ENCODE data around the gene GRAMD1A.
"Not testable (repeated sequence)": the region's sequence is repeated elsewhere in the genome, so short reads cannot be mapped to it uniquely, and the experiment has no call there.

GRAMD1A gene

GRCh38 chr19:35021596-35021995 lies 21.5 kb downstream of the GRAMD1A start:
- no peak for DNase-seq

- no peak for DNase-seq
These were observed 22.3 kb downstream of the GRAMD1A start for GRCh38 chr19:35022460-35022859.

DNA sequence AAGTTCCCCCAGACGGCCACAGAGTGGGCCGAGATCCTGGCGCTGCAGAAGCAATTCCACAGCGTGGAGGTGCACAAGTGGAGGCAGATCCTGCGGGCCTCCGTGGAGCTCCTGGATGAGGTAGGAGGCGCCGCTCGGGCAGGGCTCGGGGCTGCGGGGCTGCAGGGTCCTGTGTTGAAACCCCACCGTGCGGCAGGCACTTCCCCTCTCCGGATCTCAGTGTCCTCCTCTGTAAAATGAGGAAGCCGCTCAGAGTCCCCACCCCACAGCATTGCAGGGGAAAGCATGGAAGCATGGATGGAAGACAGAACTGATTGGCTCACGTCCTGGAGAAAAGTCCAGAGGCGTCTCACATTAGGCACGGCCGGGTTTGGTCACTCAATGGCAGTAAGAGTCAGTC lies 23.3 kb downstream of the GRAMD1A start:
- DNase-seq = no peak

- no peak for DNase-seq
These were observed 24.0 kb downstream of the GRAMD1A start for GRCh38 chr19:35024095-35024494.

DNA sequence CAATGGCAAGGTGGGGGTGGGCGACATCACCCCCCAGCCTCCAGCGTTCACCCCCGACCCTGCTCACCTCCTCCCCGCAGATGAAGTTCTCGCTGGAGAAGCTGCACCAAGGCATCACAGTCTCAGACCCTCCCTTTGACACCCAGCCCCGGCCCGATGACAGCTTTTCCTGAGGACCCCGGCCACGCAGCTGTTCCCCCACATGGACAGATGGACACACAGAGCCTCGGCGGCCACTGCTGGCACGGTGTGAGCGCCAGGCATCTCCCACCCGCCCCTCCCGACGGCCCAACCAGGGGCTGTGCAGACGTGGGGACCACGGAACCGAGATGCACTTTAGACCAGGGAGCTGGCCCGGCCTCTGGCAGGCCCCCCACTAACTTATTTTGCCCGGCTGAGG lies 25.8 kb downstream of the GRAMD1A start:
- no peak for DNase-seq

DNA sequence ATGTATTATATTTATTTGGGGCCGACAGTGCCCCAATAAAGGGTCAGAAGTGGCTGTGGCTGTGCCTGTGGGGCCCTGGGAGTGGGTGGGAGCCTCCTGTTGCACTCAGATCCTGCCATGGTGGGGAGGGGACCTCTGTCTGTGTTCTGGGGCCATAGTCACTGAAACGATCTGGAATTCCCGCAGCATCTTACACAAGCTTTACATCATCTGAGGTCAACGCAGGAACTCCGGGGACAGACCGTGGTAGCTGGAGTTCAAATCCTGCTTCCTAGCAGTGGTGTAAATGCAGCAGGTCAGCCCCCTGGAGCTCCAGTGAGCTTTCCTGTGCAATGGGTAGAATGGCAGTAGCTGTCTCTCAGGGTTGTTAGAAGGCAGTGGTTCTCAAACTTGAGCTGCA lies 26.3 kb downstream of the GRAMD1A start:
- no peak for DNase-seq

DNA sequence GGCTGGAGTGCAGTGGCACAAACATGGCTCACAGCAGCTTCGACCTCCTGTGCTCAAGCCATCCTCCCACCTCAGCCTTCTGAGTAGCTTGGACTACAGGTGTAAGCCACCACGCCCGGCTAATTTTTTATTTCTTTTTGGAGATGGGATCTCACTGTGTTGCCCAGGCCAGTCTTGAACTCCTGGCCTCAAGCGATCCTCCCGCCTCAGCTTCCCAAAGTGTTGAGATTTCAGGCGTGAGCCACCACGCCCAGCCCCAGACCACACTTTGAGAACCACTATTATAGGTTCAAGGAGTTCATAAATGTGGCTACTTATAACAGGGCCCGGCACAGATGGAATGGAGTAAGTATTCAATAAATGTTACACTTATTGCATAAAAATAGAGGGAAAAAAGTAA lies 26.9 kb downstream of the GRAMD1A start:
- no peak for DNase-seq

GRCh38 chr19:35027851-35028599 lies 27.9 kb downstream of the GRAMD1A start:
- no peak for DNase-seq

DNA sequence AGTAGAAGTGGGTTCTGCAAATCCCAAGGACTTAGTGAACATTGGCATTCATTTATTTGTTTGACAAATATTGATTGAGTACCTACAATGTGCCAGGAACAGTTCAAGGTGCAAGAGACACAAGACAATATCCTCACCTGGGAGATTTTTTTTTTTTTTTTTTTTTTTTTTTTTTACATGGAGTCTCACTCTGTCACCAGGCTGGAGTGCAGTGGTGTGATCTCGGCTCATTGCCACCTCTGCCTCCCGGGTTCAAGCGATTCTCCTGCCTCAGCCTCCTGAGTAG lies 28.4 kb downstream of the GRAMD1A start:
- not testable (repeated sequence) for DNase-seq

- not testable (repeated sequence) for DNase-seq
These were observed 29.2 kb downstream of the GRAMD1A start for GRCh38 chr19:35029275-35029736.

DNA sequence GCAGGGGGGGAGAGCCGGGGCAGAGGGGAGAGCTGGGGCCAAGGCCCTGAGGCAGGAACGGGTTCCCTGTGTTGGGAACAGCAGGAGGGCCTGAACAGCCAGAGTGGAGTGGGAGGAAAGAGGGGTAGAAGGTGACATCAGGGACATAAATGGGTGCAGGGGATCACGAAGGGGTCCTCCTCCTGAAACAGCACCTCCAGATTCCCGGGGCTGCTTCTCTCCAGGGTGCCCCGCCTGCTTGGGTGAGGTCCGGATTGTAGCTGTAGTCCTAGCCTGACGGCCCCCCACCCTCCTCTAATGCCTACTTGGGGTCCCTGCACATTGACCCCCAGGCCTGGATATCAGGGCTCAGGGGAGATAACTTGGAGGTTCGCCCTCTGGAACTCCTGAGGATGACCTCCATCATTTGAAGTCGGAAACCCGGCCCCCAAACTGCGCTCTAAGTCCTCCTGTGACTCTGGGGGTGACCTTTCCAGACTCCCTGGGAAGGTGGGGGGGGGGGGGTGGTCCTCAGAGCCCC lies 29.7 kb downstream of the GRAMD1A start:
- no peak for DNase-seq

DNA sequence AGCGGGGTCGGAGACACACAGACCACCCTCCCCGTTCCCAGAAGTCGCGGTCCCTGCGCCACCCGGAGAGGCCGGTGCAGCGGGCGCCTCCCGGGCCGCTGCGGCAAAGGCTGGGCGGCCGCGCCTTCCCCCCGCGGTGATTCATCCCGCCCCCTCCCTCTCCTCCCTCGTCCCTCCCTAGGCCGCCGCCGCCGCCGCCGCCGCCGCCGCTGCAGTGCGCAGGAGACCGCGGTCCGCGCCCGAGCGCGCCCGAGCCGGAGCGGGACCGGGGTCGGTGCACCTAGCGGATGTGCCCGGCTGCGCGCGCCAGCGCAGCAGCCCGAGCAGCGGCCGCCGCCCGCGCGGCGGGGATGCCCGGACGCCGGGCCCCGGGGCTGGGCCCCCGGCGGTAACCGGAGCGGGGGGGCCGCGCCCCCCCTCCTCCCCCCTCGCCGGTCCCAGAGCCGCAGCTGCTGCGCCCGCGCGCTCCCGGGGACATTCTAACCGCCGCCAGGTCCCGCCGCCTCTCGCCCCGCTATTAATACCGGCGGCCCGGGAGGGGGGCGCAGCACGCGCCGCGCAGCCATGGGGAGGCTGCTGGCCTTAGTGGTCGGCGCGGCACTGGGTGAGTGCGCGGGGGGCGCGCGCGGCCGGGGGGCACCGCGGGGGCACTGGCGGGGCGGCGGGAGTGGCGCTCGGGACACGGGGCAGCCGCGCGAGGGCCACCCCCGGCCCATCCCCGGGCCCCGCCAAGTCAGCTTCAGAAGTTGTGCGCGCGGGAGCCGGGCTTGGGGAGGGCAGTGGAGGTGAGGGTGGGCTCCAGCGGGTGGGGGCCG lies 30.3 kb downstream of the GRAMD1A start, which contains the start of gene SCN1B:
TSS of gene SCN1B (plus strand) at position 214 of the 815 bp plus-strand sequence. CDS start at position 565, 351 bp downstream.
- peak; percentile 72 for DNase-seq

GRCh38 chr19:35031072-35031881 lies 31.2 kb downstream of the GRAMD1A start:
- no peak for DNase-seq

DNA sequence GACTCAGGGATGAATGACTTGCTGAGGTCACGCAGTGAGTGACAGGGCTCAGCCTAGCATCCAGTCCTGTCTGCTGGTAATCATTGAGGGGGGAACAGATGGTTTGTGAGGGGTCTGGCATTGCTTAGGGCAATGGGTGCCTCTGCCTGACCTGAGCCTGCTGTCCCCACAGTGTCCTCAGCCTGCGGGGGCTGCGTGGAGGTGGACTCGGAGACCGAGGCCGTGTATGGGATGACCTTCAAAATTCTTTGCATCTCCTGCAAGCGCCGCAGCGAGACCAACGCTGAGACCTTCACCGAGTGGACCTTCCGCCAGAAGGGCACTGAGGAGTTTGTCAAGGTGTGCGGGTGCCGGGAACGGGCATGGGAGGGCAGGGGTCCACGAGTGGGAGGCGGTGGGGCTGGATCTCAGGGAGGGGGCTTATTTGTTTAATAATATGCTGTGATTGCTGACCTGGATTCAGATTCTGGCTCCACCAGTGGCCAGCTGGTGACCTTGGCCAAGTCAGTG lies 32.3 kb downstream of the GRAMD1A start:
- no peak for DNase-seq

DNA sequence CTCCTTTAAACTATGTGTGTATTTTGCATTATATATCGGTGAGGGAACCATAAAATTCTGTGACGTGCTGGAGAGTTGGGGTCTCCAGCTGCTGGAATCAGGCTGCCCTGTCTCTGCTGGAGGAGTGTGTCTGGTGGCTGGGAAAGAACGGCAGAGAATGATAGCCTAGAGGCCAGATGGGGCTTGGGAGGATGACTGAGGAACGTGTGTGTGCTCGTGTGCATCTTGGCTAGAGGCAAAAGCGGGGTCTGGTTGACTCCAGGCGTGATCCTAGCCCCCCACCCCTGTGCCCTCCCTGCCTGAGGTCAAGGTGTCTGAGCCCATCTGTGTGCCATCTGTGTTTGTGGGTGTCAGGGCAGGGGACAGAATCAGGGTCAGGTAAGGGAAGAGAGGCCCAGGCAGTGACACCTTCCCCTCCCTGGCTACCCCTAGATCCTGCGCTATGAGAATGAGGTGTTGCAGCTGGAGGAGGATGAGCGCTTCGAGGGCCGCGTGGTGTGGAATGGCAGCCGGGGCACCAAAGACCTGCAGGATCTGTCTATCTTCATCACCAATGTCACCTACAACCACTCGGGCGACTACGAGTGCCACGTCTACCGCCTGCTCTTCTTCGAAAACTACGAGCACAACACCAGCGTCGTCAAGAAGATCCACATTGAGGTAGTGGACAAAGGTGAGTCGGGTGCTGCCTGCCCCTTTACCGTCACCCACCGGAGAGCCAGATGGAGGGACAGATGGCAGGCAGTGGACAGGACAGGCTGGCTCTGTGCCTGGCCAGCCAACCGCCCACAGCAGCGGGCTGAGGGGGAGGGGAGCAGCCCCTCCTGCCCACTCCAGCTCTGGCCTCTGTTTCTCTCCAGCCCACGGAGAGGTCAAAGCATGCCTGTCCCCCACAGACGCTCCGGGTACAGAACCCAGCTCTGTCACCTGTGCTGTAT lies 33.2 kb downstream of the GRAMD1A start:
- no peak for DNase-seq

GRCh38 chr19:35034005-35034502 lies 33.9 kb downstream of the GRAMD1A start:
- no peak for DNase-seq

DNA sequence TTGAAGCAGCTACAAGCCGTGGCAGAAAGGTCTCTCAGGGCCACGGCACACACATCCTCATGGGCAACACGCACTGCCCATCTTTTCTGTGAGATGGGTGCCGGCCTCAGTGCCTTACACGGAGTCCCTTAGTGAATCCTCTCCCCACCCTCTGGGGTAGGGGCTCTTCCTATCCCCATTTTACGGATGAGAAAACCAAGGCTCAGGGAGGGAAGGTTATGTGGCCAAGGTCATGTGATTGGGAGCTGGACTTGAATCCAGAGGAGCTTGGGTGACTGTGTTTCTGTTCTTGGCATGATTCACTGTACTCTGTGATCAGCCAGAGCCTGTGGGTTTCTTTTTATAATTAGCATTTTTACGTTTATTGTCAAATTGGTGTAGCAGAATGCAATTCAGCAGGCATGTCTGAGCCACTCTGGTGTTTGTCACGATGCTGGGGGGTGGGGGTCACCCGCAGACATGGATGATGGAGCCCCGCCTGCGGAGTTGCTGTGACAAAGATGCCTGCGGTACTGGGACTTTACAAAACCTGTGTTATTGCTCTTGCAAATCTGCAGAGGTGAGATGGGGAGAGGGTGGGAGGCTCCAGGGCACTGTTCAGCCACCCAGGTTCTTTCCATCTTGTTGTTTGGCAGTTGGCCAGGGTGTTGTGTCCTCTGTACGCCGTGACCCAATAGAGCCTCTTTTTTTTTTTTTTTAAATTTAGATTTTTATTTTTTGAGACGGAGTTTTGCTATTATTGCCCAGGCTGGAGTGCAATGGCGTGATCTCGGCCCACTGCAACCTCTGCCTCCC lies 34.7 kb downstream of the GRAMD1A start:
- no peak for DNase-seq

DNA sequence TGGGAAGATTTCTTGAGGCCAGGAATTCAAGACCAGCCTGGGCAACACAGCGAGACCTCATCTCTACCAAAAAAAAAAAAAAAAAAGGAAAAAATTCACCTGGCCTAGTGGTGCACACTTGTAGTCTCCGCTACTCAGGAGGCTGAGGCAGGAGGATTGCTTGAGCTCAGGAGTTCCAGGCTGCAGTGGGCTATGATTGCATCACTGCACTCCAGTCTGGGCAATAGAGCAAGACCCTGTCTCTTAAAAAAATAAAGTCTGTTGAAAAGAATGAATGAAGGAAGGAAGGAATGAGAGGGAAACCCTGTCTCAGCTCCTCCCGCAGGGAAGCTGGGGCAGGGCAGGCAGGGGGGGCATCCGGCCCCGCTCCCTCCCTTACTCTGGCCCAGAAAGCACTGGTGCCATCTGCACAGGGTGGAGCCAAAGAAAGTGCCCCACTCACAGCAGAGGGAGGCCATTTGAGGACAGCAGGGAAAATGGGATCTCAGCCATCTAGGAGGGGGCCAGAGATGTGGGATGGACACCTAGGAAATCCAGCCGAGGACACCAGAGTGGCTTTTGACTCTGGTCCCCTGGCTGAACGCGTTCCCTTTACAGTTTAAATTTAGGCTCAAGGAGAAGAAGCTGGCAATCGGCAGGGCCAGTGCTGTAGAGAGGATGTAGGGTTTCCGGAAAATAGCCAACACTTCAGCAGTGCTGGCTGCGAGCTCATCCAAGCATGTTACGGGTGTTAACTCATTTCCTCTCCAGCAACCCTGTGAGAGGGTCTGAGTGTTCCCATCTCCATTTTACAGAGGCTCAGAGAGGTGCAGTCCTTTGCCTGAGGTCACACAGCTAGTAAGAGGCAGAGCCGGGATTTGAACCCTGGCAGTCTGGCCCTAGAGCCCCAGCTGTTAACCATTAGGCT lies 37.8 kb downstream of the GRAMD1A start:
- DNase-seq = no peak
